HG03354 (cell line): ENCODE data around the gene MPC1.
A peak's percentile ranks its signal among the peaks of the same experiment; 100 is the strongest.

Experiments used
- ATAC-seq: cut with Tn5 transposase; IDR thresholded peaks from one replicate; pipeline ENCODE4 v1.9.1; 2021; ENCODE audit warnings: mild to moderate bottlenecking; ENCODE audit not compliant: unreplicated experiment, poor library complexity, severe bottlenecking

The MPC1 gene

DNA sequence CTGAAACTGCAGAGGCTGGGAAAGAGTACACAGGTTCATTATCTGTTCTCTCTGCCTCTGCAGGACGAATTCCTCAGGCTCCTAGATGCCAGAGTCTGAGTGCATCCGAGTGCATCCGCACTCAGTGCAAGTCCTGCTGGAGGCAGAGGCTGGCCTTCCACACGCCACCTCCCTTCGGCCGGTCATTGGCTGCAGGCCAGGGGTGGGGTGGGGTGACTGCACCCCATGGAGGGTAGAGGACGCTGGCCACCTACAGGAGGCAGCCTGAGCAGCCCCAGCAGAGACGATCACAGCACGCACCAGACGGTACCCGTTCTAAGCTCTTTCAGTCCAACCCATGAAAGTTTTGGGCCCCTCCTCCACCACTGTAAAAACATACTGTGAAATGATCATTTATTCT lies 52.1 kb downstream of the MPC1 start:
- ATAC-seq: no peak

DNA sequence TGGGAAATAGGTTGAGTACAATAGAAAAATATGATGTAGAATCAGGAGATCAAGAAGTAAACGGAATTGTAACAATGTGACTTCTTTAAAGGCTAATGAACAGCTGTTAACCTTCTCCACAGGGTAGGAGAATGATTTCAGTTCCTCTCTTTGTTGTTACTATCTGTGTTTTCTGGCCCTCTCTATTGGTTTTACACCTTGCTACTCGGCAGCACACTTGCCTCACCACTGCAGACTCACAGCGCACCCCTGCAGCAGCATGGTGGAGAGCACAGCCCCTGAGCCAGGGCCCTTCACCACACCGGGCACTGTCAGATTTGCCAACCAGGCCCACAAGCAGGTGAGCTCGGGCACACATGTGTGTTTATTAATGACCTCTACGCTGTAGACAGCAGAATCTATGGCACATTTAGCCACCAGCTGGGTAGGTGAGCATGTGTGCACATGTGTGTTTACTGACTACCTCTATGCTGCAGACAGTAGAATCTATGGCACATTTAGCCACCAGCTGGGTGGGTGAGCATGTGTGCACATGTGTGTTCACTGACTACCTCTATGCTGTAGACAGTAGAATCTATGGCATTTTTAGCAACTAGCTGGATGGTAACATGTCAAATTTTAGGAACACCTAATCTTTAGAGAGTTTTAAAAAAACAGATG lies 57.2 kb downstream of the MPC1 start:
- ATAC-seq: peak; percentile 61

DNA sequence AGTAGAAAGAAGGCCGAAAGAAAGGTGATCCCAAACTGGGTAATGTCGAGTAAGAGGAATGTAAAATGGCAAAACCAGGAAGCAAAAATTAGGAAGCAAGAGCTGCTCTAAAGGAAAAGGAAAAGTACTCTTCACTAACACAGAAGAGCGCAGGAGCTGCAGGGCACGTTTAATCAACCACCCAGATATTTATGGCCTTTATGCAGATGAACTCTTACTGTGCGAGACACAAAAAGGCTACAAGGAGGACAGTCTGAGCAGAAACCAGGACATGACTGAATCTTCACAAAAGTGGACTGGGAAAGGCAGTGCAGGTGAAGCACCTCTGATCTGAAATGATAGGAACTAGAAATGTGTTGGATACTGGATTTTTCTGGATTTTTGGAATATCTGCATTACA lies 59.3 kb downstream of the MPC1 start:
- ATAC-seq: no peak

DNA sequence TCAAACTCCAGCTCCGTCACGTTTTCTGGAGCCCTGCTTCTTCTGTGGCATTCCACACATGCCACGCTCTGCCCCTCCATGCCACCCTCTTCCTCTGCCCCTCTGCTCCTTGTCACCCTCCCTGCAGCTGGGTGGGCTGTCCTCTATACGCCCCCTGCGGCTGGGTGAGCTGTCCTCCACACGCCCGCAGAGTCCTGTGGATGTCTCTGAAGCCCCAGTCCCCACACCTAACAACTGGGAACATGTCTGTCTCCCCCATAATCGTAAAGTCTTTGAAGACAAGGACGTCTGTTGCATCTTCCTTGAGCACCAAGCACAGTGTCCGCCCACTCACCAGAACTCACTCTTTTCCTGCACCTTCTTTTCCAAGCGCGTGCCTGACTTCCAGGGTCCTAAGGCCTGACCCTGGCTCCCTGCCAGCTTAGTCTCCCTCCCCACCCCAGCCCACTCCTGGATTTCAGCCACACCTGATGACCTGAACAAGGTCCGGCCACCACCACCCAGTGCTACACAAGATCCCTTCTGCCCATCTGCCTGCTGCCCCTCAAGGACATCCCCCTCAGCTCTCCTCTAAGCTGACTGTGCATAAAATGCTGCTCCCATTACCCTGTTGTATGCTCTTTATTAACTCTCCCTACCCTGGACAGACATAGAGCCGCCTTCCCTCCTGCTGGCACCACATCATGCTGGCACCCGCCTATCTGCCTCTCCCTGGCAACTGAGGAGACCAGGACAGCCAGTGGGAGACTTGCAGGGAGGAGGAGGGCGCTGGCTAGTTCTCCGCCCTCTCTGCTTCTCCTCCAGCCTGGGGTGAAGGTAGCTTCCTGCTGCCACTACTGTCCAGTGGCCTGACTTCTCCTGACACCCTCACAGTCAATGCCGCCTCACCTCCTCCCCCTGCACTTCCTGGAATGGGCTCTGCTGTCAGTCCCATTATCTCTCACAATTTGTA lies 63.8 kb downstream of the MPC1 start:
- ATAC-seq: no peak

DNA sequence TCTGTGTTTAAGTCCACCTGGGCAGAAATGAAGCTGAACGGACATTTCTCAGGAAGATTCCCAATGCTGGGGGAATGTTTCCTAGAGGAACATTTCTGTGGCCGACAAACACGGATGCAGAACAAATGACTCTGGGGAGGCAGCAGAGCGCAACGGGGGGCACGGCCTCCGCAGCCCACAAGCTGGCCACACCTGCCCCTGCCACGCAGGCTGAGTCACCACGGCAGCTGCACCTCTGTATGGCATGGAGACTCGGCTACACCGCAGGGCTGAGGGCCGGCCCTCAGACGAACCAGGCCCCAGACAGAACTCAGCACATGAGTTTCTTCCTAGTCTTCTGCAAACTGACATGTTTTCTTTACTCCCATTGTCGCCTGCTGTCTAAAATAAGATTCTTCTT lies 64.5 kb downstream of the MPC1 start:
- no peak for ATAC-seq

DNA sequence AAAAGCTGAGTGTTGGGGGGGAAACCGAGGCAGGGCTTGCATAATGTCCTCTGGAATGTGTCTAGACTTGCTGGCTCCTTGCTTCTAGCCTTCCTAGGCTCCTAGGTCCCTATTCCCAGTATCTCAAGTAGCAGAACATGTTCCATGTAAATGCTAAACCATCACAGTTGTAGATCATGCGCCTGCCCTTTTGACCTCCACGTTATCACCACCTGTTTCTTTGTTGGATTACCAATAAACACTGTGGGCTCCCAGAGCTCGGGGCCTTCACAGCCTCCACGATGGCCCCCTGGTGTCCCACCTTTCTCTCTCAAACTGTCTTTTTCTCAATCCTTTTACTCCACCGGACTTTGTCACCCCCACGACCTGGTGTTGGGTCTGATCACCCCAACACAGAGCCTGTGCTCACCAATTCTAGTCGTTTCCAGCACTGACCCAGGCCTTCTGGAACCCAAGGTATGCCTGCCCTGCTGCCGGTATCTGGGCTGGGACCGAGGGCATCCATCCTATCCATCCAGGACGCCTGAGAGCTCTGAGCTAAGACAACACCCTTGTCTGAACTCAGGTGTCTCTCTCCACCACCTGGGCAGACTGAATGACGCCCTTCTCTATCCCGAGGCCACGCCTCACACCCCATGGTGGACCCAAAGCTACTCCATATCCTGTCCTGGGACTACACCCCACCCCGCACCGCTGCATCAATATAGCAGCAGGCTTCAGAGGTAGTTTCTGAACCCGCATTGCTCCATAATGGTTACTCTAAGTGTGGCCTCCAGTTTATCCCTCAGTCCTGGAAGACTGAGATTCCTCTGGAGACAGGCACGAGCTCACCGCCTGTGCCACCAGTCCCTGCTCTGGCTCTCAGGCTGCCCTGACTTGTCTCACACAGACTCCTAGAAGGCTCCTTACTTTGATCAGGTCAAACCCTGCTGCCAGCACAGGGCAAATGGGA lies 65.2 kb downstream of the MPC1 start:
- ATAC-seq: no peak

DNA sequence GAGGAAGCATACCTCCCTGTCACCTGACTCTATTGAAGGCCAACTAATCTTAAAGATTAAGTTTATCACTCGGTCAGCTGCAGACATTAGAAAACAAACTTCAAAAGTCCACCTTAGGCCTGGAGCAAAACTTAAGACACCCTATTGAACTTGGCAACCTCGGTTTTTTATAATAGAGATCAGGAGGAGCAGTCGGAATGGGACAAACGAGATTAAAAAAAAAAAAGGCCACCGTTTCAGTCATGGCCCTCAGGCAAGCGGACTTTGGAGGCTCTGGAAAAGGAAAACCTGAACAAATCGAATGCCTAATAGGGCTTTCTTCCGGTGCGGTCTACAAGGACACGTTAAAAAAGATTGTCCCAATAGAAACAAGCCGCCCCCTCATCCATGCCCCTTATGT lies 67.3 kb downstream of the MPC1 start:
- no peak for ATAC-seq
